Stimulated activated CD4-positive, alpha-beta T cell treated with anti-CD3 and anti-CD28 coated beads, Interleukin-1b, Interleukin-23, amount 100 ng/mL, for 48 hours (primary cell): Measurements from ENCODE around the gene SLC19A3.
A peak's percentile ranks its signal among the peaks of the same experiment; 100 is the strongest.
"Not testable (repeated sequence)": the region's sequence is repeated elsewhere in the genome, so short reads cannot be mapped to it uniquely, and the experiment has no call there.

ENCODE experiments used
- DNase-seq: peaks from one replicate; pipeline ENCODE4 v3.0.0-alpha.2; 2020

Gene SLC19A3

GRCh38 chr2:227701556-227701955, 16.3 kb downstream of the SLC19A3 start:
- no peak for DNase-seq

- DNase-seq: no peak
Measured at GRCh38 chr2:227696990-227697679, 20.7 kb downstream of the SLC19A3 start.

GRCh38 chr2:227687189-227687588, 30.6 kb downstream of the SLC19A3 start:
- no peak for DNase-seq

DNA sequence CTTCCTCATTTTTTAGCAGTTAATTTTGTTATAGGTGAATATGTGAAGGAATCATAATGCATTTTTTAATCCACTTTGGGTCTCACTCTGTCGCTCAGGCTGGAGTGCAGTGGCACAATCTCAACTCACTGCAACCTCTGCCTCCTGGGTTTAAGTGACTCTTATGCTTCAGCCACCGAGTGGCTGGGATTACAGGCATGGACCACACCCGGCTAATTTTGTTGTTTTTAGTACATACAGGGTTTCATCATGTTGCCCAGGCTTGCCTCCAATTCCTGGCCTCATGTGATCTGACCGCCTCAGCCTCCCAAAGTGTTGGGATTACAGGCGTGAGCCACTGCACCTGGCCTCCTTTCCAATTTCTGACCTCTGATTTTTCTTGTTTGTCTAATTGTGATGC, 33.6 kb downstream of the SLC19A3 start:
- DNase-seq: no peak

GRCh38 chr2:227677928-227678327, 39.9 kb downstream of the SLC19A3 start:
- no peak for DNase-seq

DNA sequence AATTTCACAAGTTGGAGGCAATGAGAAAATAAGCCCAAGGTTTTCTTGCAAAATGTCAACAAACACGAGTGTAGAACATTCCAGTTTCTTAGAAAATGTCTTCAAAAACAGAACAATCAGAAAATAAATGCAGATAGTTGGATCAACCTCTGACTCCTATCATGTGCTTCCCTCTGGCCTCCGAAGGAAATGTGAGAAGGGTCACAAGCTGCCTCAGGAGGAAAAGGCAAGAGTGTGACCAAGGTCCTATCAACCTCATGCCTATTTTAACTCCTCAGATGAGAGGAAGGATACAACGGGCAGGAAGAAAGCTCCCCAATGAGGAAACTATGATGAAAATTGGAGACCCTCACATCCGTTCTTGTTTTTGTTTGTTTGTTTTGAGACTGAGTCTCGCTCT, 43.3 kb downstream of the SLC19A3 start:
- no peak for DNase-seq

DNA sequence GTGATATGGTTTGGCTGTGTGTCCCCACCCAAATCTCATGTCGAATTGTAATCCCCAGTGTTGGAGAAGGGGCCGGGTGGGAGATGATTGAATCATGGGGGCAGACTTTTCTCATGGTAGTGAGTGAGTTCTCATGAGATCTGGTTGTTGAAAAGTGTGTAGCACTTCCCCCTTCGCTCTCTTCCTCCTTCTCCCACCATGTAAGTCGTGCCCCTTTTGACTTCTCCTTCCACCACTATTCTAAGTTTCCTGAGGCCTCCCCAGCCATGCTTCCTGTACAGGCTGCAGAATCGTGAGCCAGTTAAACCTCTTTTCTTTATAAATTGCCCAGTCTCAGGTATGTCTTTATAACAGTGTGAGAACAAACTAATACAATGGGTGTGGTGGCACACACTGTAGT, 44.2 kb downstream of the SLC19A3 start:
- DNase-seq: not testable (repeated sequence)

DNA sequence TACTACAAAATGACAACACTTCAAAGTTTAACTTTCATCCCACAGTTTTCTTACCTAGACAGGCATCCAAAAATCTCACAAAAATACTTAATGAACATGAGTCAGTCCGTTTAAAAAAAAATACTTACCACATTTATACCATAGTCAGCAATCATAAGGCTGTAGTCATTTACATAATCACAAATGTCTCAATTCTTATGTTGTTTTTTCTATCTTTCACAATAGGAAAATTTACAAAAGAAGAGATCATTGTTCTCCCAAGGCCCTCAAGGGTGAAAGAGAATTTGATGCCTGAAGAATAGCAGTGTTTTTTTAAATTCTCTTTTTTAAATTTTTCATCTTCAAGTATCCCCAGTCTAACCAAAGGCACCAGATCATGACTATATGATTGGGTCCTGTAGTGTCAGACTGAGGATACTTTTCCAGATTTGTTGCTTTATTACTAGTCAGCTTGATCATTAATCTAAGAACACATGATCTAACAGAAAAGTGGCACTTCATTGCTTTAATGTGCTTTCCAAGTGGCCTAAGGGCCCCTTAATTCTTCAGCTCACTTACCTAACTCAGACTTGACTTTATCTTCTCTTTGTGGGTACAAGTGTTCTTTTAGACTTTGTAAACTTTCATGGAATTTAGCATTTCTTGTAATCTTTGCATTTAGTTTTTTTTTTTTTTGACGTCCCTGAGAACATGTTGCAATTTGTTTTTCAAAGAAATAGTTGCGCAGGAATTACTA, 46.5 kb downstream of the SLC19A3 start:
- DNase-seq: no peak

DNA sequence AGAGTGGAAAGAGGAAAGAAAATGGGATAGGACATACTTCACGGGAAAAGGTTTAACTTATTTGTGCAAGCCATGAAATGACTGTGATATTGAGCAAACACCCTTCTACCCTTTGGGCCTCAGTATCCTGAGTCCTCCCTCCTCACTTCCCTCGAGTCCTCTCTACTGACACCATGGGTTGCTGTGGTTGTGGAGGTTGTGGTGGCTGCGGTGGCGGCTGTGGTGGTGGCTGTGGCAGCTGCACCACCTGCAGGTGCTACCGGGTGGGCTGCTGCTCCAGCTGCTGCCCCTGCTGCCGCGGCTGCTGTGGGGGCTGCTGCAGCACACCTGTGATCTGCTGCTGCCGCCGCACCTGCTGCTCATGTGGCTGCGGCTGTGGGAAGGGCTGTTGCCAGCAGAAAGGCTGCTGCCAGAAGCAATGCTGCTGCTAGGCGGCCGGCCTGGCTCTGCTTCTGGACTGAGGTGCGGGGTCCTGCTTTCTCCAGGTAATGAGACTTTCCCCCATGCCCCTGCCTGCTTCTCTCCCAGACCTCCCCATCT, 51.1 kb downstream of the SLC19A3 start, which contains the start of gene SCYGR5:
Gene SCYGR5, plus strand, starts transcription at position 174 of the 540 bp plus-strand sequence. Its CDS starts 0 bp downstream, at position 174.
- DNase-seq: not testable (repeated sequence)

DNA sequence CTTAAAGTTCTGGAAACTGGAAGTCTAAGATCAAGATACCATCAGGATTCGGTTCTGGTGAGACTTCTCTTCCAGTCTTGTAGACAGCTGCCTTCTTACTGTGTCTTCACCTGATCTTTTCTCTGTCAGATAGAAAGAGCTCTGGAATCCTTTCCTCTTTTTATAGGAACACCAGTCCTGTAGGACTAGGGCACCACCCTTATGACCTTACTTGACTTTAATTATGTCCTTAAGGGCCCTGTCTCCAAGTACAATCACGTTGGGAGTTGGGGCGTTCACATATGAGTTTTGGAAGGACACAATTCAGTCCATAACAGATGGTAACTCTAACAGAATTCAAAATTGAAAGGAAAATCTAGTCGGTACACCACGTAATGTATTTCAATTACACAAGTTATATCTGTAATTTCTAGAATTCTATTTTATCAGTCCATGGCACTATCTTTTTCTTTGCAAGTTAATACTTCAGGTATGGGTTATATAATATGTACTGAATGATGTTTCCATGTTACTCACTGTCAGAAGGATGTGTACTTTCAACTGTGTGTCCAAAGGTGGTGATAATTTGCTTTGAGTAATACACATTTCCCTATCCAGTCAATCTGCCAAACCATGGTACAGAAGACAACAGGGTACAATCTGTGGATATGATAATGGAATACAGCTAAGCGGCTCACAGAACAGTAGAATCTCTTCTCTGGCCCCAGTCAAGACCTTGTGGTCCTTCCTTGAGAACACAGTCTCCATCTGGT, 52.5 kb downstream of the SLC19A3 start:
- no peak for DNase-seq

- DNase-seq: no peak
Measured at GRCh38 chr2:227661827-227662226, 56.0 kb downstream of the SLC19A3 start.

- no peak for DNase-seq
Measured at GRCh38 chr2:227661025-227661649, 56.7 kb downstream of the SLC19A3 start.

- DNase-seq: no peak
Measured at GRCh38 chr2:227657199-227657845, 60.5 kb downstream of the SLC19A3 start.

DNA sequence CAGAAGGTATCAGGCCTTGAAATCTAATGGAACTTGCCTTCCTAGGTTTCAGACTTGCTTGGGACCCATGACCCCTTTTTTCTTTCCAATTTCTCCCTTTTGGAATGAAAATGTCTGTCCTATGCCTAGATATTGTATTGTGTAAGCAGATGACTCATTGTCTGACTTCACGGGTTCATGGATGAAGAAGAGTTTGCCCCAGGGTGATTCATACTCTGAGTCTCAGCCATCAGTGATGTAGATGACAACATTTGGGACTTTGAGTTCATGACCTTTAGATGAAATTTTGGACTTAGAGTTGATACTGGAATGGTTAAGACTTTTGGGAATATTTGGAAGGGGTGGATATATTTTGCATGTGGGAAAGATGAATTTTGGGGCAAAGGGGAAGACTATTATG, 62.4 kb downstream of the SLC19A3 start:
- peak; percentile 6 for DNase-seq

GRCh38 chr2:227654426-227654825, 63.4 kb downstream of the SLC19A3 start:
- DNase-seq: no peak

DNA sequence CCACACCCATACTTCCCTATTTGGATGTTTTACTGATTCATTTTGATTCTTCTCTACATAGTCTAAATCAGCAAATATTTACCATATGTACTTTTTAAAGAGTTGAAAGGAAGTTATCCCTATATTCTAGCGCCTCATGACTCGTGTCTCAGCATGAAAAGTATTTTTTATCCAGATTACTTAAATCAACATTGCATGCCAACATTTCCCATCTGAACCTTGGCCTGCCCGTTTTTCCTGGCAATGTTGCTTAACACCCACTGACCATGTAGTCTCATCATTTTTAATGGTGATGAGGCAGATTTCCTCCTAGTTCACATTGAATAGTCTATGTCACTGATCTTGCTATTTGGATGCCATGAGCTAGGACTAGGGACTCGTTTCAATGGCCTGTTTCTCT, 64.4 kb downstream of the SLC19A3 start:
- DNase-seq: no peak

- no peak for DNase-seq
Measured at GRCh38 chr2:227643990-227644551, 73.8 kb downstream of the SLC19A3 start.

GRCh38 chr2:227642656-227643055, 75.2 kb downstream of the SLC19A3 start:
- no peak for DNase-seq

DNA sequence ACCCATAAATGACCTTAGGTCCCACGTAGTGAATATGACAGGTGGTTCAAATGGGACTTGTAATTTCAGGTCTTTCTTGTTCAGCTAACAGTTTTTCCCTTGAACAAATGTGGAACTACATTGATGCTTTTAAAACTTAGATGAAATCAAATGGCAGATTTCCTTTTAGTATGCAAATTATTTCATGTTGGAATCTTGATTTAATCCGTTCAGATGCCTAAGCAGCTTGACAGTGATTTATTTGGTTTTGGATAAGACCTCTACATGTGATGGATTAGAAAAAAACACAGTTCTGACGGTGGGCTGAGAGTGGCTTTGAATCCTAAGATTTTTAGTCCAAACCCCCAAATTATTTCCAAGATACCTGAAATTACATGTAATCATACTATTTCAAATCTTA, 83.6 kb downstream of the SLC19A3 start:
- DNase-seq: no peak
